Measurements from ENCODE around the gene CC2D1A.

CC2D1A gene

GRCh38 chr19:13926715-13927114 lies 20.7 kb downstream of the CC2D1A start:
- no peak overlapping the region for H3K4me3 ChIP-seq (replicated peaks; ENCODE audit: low read depth, low read length)
- DNase-seq (ENCODE audit: extremely low read depth, low read depth): no peak
- TF ChIP-seq CTCF (IDR thresholded peaks at IDR 0.05; ENCODE audit: low read depth, low read length, missing control alignments): no peak

GRCh38 chr19:13929340-13929739 lies 23.3 kb downstream of the CC2D1A start:
- TF ChIP-seq CTCF (IDR thresholded peaks at IDR 0.05; ENCODE audit: low read depth, low read length, missing control alignments): no peak
- H3K4me3 ChIP-seq (replicated peaks; ENCODE audit: low read depth, low read length): no peak overlapping the region
- no peak for DNase-seq (ENCODE audit: extremely low read depth, low read depth)

- no peak for TF ChIP-seq CTCF (IDR thresholded peaks at IDR 0.05; ENCODE audit: low read depth, low read length, missing control alignments)
- DNase-seq (ENCODE audit: extremely low read depth, low read depth): no peak
- no peak overlapping the region for H3K4me3 ChIP-seq (replicated peaks; ENCODE audit: low read depth, low read length)
These were observed 24.0 kb downstream of the CC2D1A start for GRCh38 chr19:13929956-13930355.

- TF ChIP-seq CTCF (IDR thresholded peaks at IDR 0.05; ENCODE audit: low read depth, low read length, missing control alignments): no peak
- DNase-seq (ENCODE audit: extremely low read depth, low read depth): no peak
These were observed 24.4 kb downstream of the CC2D1A start for GRCh38 chr19:13930402-13930801.

GRCh38 chr19:13931391-13932148 lies 25.6 kb downstream of the CC2D1A start:
- DNase-seq (ENCODE audit: extremely low read depth, low read depth): no peak
- no peak for TF ChIP-seq CTCF (IDR thresholded peaks at IDR 0.05; ENCODE audit: low read depth, low read length, missing control alignments)
- H3K4me3 ChIP-seq (replicated peaks; ENCODE audit: low read depth, low read length): no peak overlapping the region

More at GRCh38 chr19:13930402-13930801, 24.4 kb downstream of the CC2D1A start:
- H3K4me3 ChIP-seq (replicated peaks; ENCODE audit: low read depth, low read length): no peak overlapping the region

GRCh38 chr19:13932149-13932637 lies 26.2 kb downstream of the CC2D1A start:
- DNase-seq (ENCODE audit: extremely low read depth, low read depth): no peak
- no peak for TF ChIP-seq CTCF (IDR thresholded peaks at IDR 0.05; ENCODE audit: low read depth, low read length, missing control alignments)
- no peak overlapping the region for H3K4me3 ChIP-seq (replicated peaks; ENCODE audit: low read depth, low read length)
